Transverse colon (tissue), 4 donors: Measurements from ENCODE around the gene CABLES2. TPM values are rescaled to one million over a fixed set of nuclear protein-coding genes. Genes with fewer than 3 reads are reported as not detected.

Source experiments
- DNase-seq: peaks from one replicate; pipeline ENCODE4 v3.0.0-alpha.2; 2019
- H3K27ac ChIP-seq, 4 donors: fragments of 200-600 bp; sonication (generic); 2 replicates each; pipeline ENCODE4 v1.5.1; 2016 to 2018; ENCODE audit warnings: inconsistent platforms in 4 of 4
- H3K27me3 ChIP-seq: fragments of 200-600 bp; sonication (generic); 2 replicates; pipeline ENCODE4 v1.5.1; 2017; ENCODE audit warnings: inconsistent platforms
- H3K36me3 ChIP-seq, 4 donors: fragments of 200-600 bp; sonication (generic); 2 replicates each; pipeline ENCODE4 v1.5.1; 2017 to 2019; ENCODE audit warnings: inconsistent platforms in 4 of 4
- H3K4me1 ChIP-seq, 4 donors: fragments of 200-600 bp; sonication (generic); 2 replicates each; pipeline ENCODE4 v1.5.1; 2017 to 2020; ENCODE audit warnings: inconsistent platforms in 4 of 4
- H3K4me3 ChIP-seq, 4 donors: fragments of 200-600 bp; sonication (generic); 1 replicate in 1 of 4; 2 replicates in 3 of 4; pipeline versions ENCODE4 v1.5.1 to v1.6.1; 2017 to 2019; ENCODE audit warnings: inconsistent platforms in 4 of 4
- H3K9me3 ChIP-seq, 2 donors: fragments of 200-600 bp; sonication (generic); 2 replicates each; pipeline ENCODE4 v1.5.1; 2017 to 2019; ENCODE audit warnings: inconsistent platforms in 2 of 2
- CTCF ChIP-seq, 5 experiments: fragments of 200-600 bp in 3 of 5; fragments of 450-650 bp in 2 of 5; sonication (generic) in 3 of 5; IDR thresholded peaks; 1 replicate in 2 of 5; 2 replicates in 3 of 5; pipeline ENCODE4 v1.5.1; 2016 to 2017; ENCODE audit warnings: antibody characterized with exemption in 5 of 5, inconsistent platforms in 3 of 5, mild to moderate bottlenecking in 2 of 5, moderate library complexity in 1 of 5
- EP300 ChIP-seq: sonication (generic); formaldehyde crosslinking; IDR thresholded peaks from one replicate; pipeline ENCODE4 v1.6.1; 2017; ENCODE audit warnings: antibody characterized with exemption, low read depth
- POLR2A ChIP-seq: fragments of 450-650 bp; IDR thresholded peaks from one replicate; pipeline ENCODE4 v1.6.1; 2016; ENCODE audit warnings: antibody characterized with exemption, mild to moderate bottlenecking, moderate library complexity
- POLR2AphosphoS5 ChIP-seq, 3 donors: sonication (generic); formaldehyde crosslinking; IDR thresholded peaks; one replicate each; pipeline ENCODE4 v1.6.1; 2016; ENCODE audit warnings: antibody characterized with exemption in 3 of 3
- WGBS, 2 donors: methylation state at CpG; one replicate each; pipeline ENCODE4 v1.1.5; 2018; ENCODE audit warnings: low coverage in 1 of 2; 5-methylcytosine and 5-hydroxymethylcytosine counted together
- in situ Hi-C, 4 donors: fragments of 200-750 bp; cut with MboI; loops; one replicate each; pipeline versions ENCODE4 v1.15.0 to v1.15.1; 2017; ENCODE audit warnings: low sequenced_read_pairs in 3 of 4, low pct_ligation_motif_present in 1 of 4, low pct_unique_long_range_greater_than_20kb in 1 of 4
- intact Hi-C: fragments of 100-400 bp; cut with DNase I; formaldehyde crosslinking; loops from one replicate; pipeline ENCODE4 v1.15.1; 2023; ENCODE audit warnings: low total_unique reads
- total RNA-seq, 4 donors: library from RNA; depleted of rRNA; stranded (reverse); fragments of >200 nt; gene quantifications; one replicate each; pipeline ENCODE4 v1.1.0, GENCODE V29; 2016

Gene CABLES2
- total RNA-seq, 4 donors from 2014 or later, result 3.7 to 10.1 (median 8.5) TPM

DNA sequence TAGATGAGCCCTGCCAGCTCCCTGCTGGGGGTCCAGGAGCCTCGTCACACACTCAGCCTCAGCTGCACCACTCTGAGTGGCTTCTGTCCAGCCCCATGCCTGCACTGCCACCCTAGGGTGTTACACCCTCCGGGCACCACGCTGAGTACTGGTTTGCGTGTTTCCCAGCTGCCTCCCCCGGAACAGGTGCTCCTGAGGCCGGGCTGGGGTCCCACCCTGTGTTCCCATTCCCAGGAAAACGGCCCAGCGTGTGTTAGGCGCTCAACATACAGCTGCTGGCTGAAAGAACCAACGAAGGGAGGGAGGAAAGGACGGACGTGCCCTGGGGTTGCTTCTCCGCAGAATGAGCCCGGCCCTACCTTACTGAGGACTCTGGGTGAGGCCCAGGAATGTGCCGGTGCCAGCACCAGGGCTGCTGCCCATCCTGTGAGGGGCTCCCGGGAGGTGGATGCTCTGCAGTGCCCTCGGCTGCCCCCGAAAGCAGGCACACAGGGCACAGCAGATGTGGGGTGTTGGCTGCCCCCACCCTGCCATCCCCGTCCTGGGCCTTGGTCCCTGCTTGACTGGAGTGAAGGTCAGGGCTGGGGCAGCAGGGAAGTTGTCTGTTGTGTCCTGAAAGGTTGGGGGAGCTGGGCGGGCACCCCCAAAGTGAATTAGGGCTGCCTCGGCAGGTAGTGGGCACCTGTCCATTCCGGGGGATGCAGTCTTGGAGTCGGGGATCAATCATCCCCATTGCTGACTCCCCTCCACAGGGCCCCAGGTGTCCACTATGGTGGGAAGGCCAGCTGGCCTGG, 56.3 kb downstream of the CABLES2 start:
- Histone ChIP-seq H3K9me3 (no peaks in the 10 kb centered on the region), H3K4me1 (peaks cover 16 to 33% (median 22%) of the 10 kb centered on the region in 4 donors), H3K36me3 (no peaks in the 10 kb centered on the region), H3K4me3 (no peak overlapping the region), H3K27me3 (no peaks in the 10 kb centered on the region), H3K27ac (peak overlapping the region in 2 of 4 donors; percentile 33 to 63)
- no peak for TF ChIP-seq POLR2A
- TF ChIP-seq CTCF (IDR thresholded peaks at IDR 0.05), result no peak
- no peak for TF ChIP-seq EP300
- TF ChIP-seq POLR2AphosphoS5 (IDR thresholded peaks at IDR 0.05), result no peak
- WGBS, 2 donors, result 83% methylated on average over 23 of the region's 23 CpGs; no CpG with 5 or more reads in 1 of the 2 donors
- intact Hi-C loops (no loop called here), in situ Hi-C loops (no loop called here)
- no peak for DNase-seq

GRCh38 chr20:62350098-62350628, 56.9 kb downstream of the CABLES2 start:
- 54 to 71% methylated on average over 3 to 13 of the region's 16 CpGs for WGBS, 2 donors
- H3K4me3 ChIP-seq, result no peak overlapping the region
- DNase-seq, result peak; percentile 68
- in situ Hi-C loops, result no loop called here
- TF ChIP-seq EP300, result no peak
- no peak for TF ChIP-seq POLR2A
- no peak for TF ChIP-seq CTCF (IDR thresholded peaks at IDR 0.05)
- TF ChIP-seq POLR2AphosphoS5 (IDR thresholded peaks at IDR 0.05), result no peak
- H3K27me3 ChIP-seq, result no peaks in the 10 kb centered on the region
- no peaks in the 10 kb centered on the region for H3K36me3 ChIP-seq
- intact Hi-C loops, result no loop called here
- H3K9me3 ChIP-seq, result no peaks in the 10 kb centered on the region
- peak overlapping the region in 2 of 4 donors; percentile 33 to 63 for H3K27ac ChIP-seq
- H3K4me1 ChIP-seq, result peaks cover 9 to 27% (median 15%) of the 10 kb centered on the region in 4 donors

DNA sequence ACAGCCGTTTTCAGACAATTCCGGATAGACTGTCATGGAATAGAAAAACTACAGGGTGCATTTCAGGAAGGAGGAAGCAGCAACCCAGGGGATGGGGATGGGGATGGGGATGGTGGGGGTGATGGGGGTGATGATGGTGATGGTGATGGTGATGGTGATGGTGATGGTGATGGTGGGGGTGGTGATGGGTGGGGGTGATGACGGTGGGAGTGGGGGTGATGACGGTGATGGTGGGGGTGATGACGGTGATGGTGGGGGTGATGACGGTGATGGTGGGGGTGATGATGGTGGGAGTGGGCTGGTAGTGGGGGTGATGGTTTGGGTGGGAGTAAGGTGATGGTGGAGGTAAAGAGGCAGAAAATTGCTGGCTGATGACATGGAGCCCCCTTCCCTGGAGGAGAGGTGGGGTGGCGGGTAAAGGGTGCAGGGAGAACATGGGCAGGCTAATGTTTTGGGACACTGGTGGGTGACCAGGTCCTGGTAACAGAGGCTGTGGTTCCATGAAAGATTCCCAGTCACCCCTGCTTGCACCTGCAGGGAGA, 57.5 kb downstream of the CABLES2 start:
- 60 to 68% methylated on average over 1 to 7 of the region's 7 CpGs for WGBS, 2 donors
- no peak for DNase-seq
- no peak for TF ChIP-seq EP300
- no peak for TF ChIP-seq POLR2AphosphoS5 (IDR thresholded peaks at IDR 0.05)
- TF ChIP-seq CTCF (IDR thresholded peaks at IDR 0.05), result no peak
- TF ChIP-seq POLR2A, result no peak
- Histone ChIP-seq H3K4me1 (peaks cover 4 to 21% (median 10%) of the 10 kb centered on the region in 4 donors), H3K27me3 (no peaks in the 10 kb centered on the region), H3K9me3 (no peaks in the 10 kb centered on the region), H3K27ac (peak overlapping the region in 2 of 4 donors; percentile 33 to 63), H3K36me3 (no peaks in the 10 kb centered on the region), H3K4me3 (no peak overlapping the region)
- in situ Hi-C loops (no loop called here), intact Hi-C loops (no loop called here)

GRCh38 chr20:62348604-62349003, 58.5 kb downstream of the CABLES2 start:
- intact Hi-C loops (no loop called here), in situ Hi-C loops (no loop called here)
- DNase-seq, result no peak
- no peak overlapping the region for H3K27ac ChIP-seq
- 94% methylated on average over 1 of the region's 1 CpG; no CpG with 5 or more reads in 1 of the 2 donors for WGBS, 2 donors
- H3K4me1 ChIP-seq, result peaks cover 0 to 12% (median 7%) of the 10 kb centered on the region in 4 donors
- H3K36me3 ChIP-seq, result no peaks in the 10 kb centered on the region
- TF ChIP-seq POLR2AphosphoS5 (IDR thresholded peaks at IDR 0.05), result no peak
- H3K27me3 ChIP-seq, result no peaks in the 10 kb centered on the region
- no peaks in the 10 kb centered on the region for H3K9me3 ChIP-seq
- no peak overlapping the region for H3K4me3 ChIP-seq
